Measurements from ENCODE around the gene MOXD1. TPM values are rescaled to one million over a fixed set of nuclear protein-coding genes. Genes with fewer than 3 reads are reported as not detected.

MOXD1 gene
- 100 to 1,000 TPM; 174 to 311 (median 284) TPM for polyA plus RNA-seq (ENCODE audit: insufficient read length in 4 of 4)

- DNase-seq (ENCODE audit: low read depth in 4 of 4, low spot score in 3 of 4): no peak
Measured at GRCh38 chr6:132400883-132401617, at the start of gene MOXD1. Gene MOXD1 (minus strand): TSS chr6:132401475. CDS start chr6:132401426, 49 bp downstream.

DNA sequence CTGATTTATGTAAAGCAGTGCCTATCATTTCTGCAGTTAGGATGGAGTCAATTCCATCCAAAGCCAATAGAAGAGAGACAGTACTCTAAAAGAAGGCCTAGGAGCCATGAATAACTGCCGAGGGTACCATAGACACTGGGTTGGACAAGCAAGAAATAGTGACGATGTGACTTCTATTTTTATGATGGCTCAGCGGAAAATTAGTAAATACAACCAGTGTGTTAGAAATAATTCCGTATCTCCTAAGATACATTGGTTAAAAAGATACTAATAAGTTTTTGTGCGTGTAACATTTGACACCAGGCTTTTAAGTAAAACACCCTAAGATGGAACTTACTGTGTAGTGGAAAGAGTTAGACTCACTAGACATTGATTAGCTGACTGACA is 45.6 kb upstream of the MOXD1 start:
- DNase-seq (ENCODE audit: low read depth in 4 of 4, low spot score in 3 of 4): no peak

- no peak for DNase-seq (ENCODE audit: low read depth in 4 of 4, low spot score in 3 of 4)
Measured at GRCh38 chr6:132446141-132446854, 45.0 kb upstream of the MOXD1 start.

- DNase-seq (ENCODE audit: low read depth in 4 of 4, low spot score in 3 of 4): no peak
Measured at GRCh38 chr6:132445201-132445951, 44.1 kb upstream of the MOXD1 start.

GRCh38 chr6:132443206-132443605 is 41.9 kb upstream of the MOXD1 start:
- no peak for DNase-seq (ENCODE audit: low read depth in 4 of 4, low spot score in 3 of 4)

- DNase-seq (ENCODE audit: low read depth in 4 of 4, low spot score in 3 of 4): no peak
Measured at GRCh38 chr6:132430110-132430509, 28.8 kb upstream of the MOXD1 start.

- DNase-seq (ENCODE audit: low read depth in 4 of 4, low spot score in 3 of 4): no peak
Measured at GRCh38 chr6:132425176-132425575, 23.9 kb upstream of the MOXD1 start.

DNA sequence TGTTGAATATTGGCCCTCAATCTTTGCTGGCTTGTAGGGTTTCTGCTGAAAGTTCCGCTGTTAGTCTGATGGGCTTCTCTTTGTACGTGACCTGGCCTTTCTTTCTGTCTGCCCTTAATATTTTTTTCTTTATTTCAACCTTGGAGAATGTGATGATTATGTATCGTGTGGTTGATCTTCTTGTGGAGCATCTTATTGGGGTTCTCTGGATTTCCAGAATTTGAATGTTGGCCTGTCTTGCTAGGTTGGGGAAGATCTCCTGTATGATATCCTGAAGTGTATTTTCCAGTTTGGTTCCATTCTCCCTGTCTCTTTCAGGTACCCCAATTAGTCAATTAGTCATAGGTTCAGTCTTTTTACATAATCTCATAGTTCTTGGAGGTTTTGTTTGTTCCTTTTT is 22.6 kb upstream of the MOXD1 start:
- DNase-seq (ENCODE audit: low read depth in 4 of 4, low spot score in 3 of 4): no peak

GRCh38 chr6:132418235-132418965 is 17.1 kb upstream of the MOXD1 start:
- DNase-seq (ENCODE audit: low read depth in 4 of 4, low spot score in 3 of 4): no peak

DNA sequence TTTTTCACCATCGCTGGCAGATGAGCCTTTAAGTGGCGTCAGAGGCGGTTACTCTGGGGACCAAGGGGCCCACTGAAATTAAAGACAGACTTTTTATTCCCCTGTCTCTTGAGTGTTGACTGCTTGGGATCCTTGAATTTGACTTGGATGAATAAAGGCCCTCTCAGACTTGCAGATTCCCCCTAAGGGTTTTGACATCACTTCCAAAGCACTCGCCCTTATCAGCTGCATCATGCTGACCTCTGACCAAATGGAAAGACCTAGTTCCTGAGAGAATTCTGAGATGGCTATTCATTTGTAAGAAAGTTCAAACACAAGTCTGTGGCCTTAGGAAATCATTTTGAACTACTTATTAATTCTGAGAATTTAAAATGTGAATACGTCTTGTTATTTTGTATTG is 13.5 kb upstream of the MOXD1 start:
- DNase-seq (ENCODE audit: low read depth in 4 of 4, low spot score in 3 of 4): no peak

DNA sequence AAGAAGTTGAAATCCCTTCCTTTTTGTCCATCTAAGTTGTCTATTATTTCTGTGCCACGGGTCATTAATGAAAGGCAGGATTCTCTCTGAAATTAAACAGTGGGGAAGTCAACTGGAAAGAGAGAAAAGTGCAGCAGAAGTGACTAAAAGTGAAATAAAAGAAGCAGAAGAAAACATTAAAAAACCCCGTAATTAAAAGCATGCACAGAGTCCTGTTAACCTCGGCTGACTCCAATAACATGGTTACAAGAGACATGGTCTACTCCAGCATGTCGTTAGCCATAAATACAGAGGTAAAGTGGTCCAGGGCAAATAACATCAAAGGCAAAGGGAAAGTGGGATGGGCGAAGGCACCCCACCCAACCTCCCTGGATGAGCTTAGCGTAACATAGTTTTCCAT is 13.0 kb upstream of the MOXD1 start:
- no peak for DNase-seq (ENCODE audit: low read depth in 4 of 4, low spot score in 3 of 4)

GRCh38 chr6:132413499-132413802 is 12.2 kb upstream of the MOXD1 start:
- no peak for DNase-seq (ENCODE audit: low read depth in 4 of 4, low spot score in 3 of 4)

GRCh38 chr6:132412656-132413498 is 11.6 kb upstream of the MOXD1 start:
- no peak for DNase-seq (ENCODE audit: low read depth in 4 of 4, low spot score in 3 of 4)

GRCh38 chr6:132411296-132411695 is 10.0 kb upstream of the MOXD1 start:
- DNase-seq (ENCODE audit: low read depth in 4 of 4, low spot score in 3 of 4): no peak

DNA sequence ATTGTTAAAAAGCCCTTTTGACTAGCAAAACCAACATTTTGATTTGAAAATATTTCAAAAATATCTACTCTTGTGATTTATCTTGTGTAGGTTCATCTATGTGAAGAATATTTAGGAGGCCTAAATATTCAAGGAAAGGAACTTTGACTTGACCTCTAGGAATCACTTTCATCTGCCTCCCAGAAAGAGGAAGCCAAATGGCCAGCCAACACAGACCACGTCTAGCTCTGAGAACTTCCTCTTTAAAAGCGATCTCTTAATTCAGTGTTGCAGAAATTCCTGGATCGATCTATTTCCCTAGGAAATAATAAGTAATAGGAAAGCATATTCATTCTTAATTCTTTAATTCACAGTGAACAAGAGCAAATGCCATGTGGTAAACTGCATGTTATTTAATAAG is 9.6 kb upstream of the MOXD1 start:
- no peak for DNase-seq (ENCODE audit: low read depth in 4 of 4, low spot score in 3 of 4)

GRCh38 chr6:132405143-132405915 is 4.1 kb upstream of the MOXD1 start:
- DNase-seq (ENCODE audit: low read depth in 4 of 4, low spot score in 3 of 4): no peak

DNA sequence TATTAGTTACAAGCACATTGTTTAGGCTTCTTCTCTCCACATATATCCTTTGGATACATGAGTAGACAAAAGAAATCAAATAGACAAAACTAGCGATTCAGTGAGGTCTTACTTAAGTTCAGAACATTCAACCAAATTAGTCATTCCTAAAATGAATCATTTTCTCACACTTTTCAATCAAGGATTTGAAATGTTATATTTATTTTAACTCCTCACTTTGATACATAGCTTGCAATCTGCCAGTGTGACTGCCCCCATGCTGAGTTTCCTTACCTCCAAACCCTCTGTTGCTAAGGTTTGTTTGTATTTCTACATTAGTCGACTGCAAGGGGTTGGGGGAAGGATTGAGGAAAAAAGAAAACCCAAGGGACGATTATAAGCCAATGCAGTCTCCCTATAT is 3.5 kb upstream of the MOXD1 start:
- no peak for DNase-seq (ENCODE audit: low read depth in 4 of 4, low spot score in 3 of 4)

DNA sequence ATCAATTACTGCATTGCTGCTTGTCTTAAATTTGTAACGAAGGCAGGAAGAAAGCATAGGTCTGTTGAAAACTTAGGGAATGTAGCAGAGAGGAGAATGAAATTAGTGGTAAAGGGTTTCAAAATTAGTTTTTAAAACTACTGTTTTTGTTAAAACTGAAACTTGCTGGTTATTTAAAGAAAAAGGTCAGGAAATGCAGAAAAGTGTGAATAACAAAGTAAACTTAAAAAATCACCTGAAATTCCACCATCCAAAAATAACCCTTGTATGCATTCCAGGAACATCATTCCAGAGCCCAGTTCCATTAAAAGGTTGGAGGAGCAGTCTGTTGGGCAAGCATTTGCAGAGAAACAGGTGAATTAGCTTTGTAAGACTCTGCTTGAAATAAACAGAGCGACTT is 3.1 kb upstream of the MOXD1 start:
- no peak for DNase-seq (ENCODE audit: low read depth in 4 of 4, low spot score in 3 of 4)

DNA sequence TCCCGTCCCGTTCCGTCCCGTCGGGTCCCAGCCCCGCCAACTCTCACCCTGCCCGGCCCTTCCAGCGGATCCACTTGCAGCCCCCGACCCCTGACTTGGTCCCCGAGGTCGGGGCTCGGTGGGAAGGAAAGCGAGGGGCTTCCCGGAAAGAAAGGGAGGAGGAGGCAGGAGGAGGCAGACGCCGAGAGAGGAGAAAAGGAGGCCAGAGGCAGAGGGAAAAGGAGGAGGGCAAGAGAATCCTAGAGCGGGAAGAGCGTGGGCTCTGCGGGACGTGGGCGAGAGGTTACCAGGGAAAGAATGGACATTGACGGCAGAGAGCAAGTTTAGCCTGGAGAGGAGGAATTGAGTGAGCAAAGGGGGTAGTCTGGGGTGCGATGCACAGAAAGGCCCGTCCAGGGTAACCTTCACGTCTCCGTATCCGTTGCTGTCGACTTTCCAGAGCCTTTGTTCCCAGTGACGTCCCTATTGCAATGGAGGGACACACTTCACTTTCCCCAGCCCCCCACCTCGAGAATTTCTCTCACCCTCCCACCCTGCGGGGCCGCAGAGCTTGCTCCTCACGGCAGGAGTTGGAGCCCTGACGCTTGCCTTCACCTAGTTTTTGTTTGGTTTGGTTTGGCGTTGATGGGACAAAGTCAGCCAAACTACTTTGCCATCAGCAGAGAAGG is 477 bp upstream of the MOXD1 start:
- DNase-seq (ENCODE audit: low read depth in 4 of 4, low spot score in 3 of 4): no peak
